UCSD-AML1 (cell line): ENCODE results near the gene PFN1.

Source experiments
- DNase-seq: peaks from one replicate; lab custom pipeline; 2025; ENCODE audit not compliant: unreplicated experiment; lab: John Stamatoyannopoulos, UW

Gene PFN1

GRCh38 chr17:4897198-4897687, 51.1 kb downstream of the PFN1 start:
- no peak for DNase-seq

- DNase-seq: no peak
Measured at GRCh38 chr17:4896332-4897197, 51.8 kb downstream of the PFN1 start.

- no peak for DNase-seq
Measured at GRCh38 chr17:4895657-4896331, 52.5 kb downstream of the PFN1 start.
